SU-DHL-6 (cell line): Measurements from ENCODE around the gene SNRPN.
"Not testable (repeated sequence)": the region's sequence is repeated elsewhere in the genome, so short reads cannot be mapped to it uniquely, and the experiment has no call there.

Experiments
- H2AFZ ChIP-seq: fragments of 200-600 bp; sonication (generic); 2 replicates; pipeline ENCODE4 v1.6.1; 2014; ENCODE audit warnings: low read depth, mild to moderate bottlenecking, moderate library complexity, mixed read lengths, antibody characterized with exemption, low read length; ENCODE audit not compliant: severe bottlenecking
- H3F3A ChIP-seq: fragments of 200-600 bp; shearing (Covaris generic); 2 replicates; pipeline ENCODE4 v1.6.0; 2016; ENCODE audit warnings: antibody characterized with exemption, mild to moderate bottlenecking; ENCODE audit not compliant: insufficient read depth
- H3K27ac ChIP-seq: fragments of 200-600 bp; sonication (generic); 2 replicates; pipeline ENCODE4 v1.5.1; 2016; ENCODE audit warnings: low read depth, mild to moderate bottlenecking, low read length, moderate library complexity, mixed read lengths
- H3K27me3 ChIP-seq: fragments of 200-600 bp; sonication (generic), shearing (Covaris generic); 2 replicates; pipeline ENCODE4 v1.6.0; 2014; ENCODE audit warnings: mild to moderate bottlenecking, low read length
- H3K36me3 ChIP-seq: fragments of 200-600 bp; sonication (generic); 2 replicates; pipeline ENCODE4 v1.6.1; 2014; ENCODE audit warnings: mild to moderate bottlenecking, low read length, mixed read lengths
- H3K4me2 ChIP-seq: fragments of 300-600, 200-600 bp; shearing (Covaris generic), sonication (generic); 2 replicates; pipeline ENCODE4 v1.6.0; 2014; ENCODE audit warnings: low read length, low read depth, mild to moderate bottlenecking; ENCODE audit not compliant: poor library complexity, severe bottlenecking
- H3K4me3 ChIP-seq: fragments of 200-600 bp; sonication (generic); 2 replicates; pipeline ENCODE4 v1.5.1; 2014; ENCODE audit warnings: antibody characterized with exemption, low read length, mild to moderate bottlenecking, mixed read lengths; ENCODE audit not compliant: insufficient read depth, poor library complexity, severe bottlenecking
- H3K79me2 ChIP-seq: fragments of 200-600 bp; sonication (generic); 2 replicates; pipeline ENCODE4 v1.6.1; 2014; ENCODE audit warnings: mild to moderate bottlenecking, low read length, moderate library complexity; ENCODE audit not compliant: insufficient read depth
- H3K9ac ChIP-seq: fragments of 200-600 bp; sonication (generic); 2 replicates; pipeline ENCODE4 v1.7.0; 2014; ENCODE audit warnings: mild to moderate bottlenecking, low read length
- H3K9me2 ChIP-seq: fragments of 200-600 bp; sonication (generic); replicated peaks from 2 replicates; pipeline ENCODE4 v1.6.1; 2014; ENCODE audit warnings: low read length; ENCODE audit not compliant: insufficient read depth
- H3K9me3 ChIP-seq: fragments of 200-600 bp; sonication (generic); 2 replicates; pipeline ENCODE4 v1.6.1; 2014; ENCODE audit warnings: low read length, mixed read lengths; ENCODE audit not compliant: insufficient read depth
- H4K20me1 ChIP-seq: fragments of 200-600 bp; sonication (generic); 2 replicates; pipeline ENCODE4 v1.6.1; 2014; ENCODE audit warnings: low read depth, mild to moderate bottlenecking, antibody characterized with exemption, low read length, moderate library complexity, mixed read lengths
- EZH2phosphoT487 ChIP-seq: fragments of 200-600 bp; sonication (generic), shearing (Covaris generic); conservative IDR thresholded peaks from 2 replicates; pipeline ENCODE4 v1.6.1; 2018; ENCODE audit warnings: mild to moderate bottlenecking, antibody characterized with exemption, low read length, moderate library complexity, mixed read lengths
- TF ChIP-seq, protein P1 (sequence below): fragments of 200-600 bp; sonication (generic); IDR thresholded peaks from one replicate; pipeline ENCODE4 v1.5.1; 2017; ENCODE audit warnings: antibody characterized with exemption, mild to moderate bottlenecking, low read length, moderate library complexity; ENCODE audit not compliant: insufficient read depth, poor library complexity, severe bottlenecking

Gene SNRPN

DNA sequence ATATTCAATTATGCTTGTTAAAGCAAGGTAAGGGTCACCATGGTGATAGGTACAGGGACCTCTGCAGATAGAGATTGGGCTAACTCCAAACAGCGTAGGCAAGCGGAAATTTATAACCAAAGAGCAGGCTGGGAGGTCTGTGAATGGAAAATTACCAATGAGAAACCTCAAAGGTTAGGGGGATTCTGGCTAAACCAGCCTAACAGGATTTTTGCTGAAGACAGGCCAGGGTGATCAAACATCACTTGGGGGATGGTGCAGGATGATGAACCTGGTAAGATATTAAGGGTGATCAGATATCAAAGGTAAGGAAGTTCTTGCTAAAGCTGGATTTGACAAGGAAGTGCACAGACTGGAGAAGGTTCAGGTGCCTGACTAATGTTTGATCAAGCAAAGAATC is 35.3 kb upstream of the SNRPN start:
- no peak overlapping the region for H3K27ac ChIP-seq
- peaks cover 5% of the 10 kb centered on the region; the same call in 1 of the 2 replicates for H3K9me3 ChIP-seq
- H3K36me3 ChIP-seq = no peaks in the 10 kb centered on the region
- H2AFZ ChIP-seq = no peak overlapping the region
- H3K9me2 ChIP-seq = no peaks in the 10 kb centered on the region
- H4K20me1 ChIP-seq = no peaks in the 10 kb centered on the region
- H3K79me2 ChIP-seq = no peaks in the 10 kb centered on the region
- no peak overlapping the region for H3K4me3 ChIP-seq
- H3K27me3 ChIP-seq = no peaks in the 10 kb centered on the region
- no peak overlapping the region for H3K9ac ChIP-seq
- H3F3A ChIP-seq = no peaks in the 10 kb centered on the region
- TF ChIP-seq, protein P1, sequence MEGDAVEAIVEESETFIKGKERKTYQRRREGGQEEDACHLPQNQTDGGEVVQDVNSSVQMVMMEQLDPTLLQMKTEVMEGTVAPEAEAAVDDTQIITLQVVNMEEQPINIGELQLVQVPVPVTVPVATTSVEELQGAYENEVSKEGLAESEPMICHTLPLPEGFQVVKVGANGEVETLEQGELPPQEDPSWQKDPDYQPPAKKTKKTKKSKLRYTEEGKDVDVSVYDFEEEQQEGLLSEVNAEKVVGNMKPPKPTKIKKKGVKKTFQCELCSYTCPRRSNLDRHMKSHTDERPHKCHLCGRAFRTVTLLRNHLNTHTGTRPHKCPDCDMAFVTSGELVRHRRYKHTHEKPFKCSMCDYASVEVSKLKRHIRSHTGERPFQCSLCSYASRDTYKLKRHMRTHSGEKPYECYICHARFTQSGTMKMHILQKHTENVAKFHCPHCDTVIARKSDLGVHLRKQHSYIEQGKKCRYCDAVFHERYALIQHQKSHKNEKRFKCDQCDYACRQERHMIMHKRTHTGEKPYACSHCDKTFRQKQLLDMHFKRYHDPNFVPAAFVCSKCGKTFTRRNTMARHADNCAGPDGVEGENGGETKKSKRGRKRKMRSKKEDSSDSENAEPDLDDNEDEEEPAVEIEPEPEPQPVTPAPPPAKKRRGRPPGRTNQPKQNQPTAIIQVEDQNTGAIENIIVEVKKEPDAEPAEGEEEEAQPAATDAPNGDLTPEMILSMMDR = no peak
- no peak for TF ChIP-seq EZH2phosphoT487
- no peak overlapping the region for H3K4me2 ChIP-seq

DNA sequence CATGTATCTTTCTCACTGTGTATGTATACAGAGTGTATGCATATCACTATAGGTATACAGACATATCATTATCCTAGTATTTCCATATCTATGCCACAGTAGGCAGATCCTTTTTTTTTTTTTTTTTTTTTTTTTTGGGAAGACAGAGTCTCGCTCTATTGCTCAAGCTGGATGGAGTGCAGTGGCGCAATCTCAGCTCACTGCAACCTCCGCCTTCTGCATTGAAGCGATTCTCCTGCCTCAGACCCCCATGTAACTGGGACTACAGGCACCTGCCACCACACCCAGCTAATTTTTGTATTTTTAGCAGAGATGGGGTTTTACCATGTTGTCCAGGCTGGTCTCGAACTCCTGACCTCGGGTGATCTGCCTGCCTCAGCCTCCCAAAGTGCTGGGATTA is 32.0 kb upstream of the SNRPN start:
- not testable (repeated sequence) for H3K4me2 ChIP-seq, H3K9ac ChIP-seq, H3K36me3 ChIP-seq, H2AFZ ChIP-seq, H3K9me2 ChIP-seq, H3K4me3 ChIP-seq, H3F3A ChIP-seq, H3K27ac ChIP-seq, H3K9me3 ChIP-seq, H4K20me1 ChIP-seq, H3K79me2 ChIP-seq, H3K27me3 ChIP-seq

DNA sequence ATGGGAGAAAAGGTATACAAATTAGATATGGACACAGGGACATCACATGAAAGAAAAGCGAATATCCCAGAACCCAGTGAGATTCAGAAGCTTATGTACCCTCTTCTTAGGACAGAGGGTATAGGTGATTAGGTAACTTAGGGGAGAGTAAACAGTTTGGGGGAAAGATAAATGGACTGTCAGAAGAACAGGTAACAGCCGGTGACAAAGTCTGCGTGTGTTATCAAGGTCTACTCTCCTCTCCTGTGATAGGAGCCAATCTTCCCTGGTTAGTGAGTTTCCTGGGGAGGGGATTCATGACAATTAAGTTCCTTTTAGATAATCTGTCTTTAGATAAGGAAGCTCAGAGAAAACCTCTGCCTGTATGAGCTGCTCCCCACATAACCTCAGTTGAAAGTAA is 30.6 kb upstream of the SNRPN start:
- no peak for TF ChIP-seq EZH2phosphoT487
- TF ChIP-seq, protein P1 = no peak
- Histone ChIP-seq H2AFZ (no peak overlapping the region), H3K4me2 (no peak overlapping the region), H3K79me2 (no peaks in the 10 kb centered on the region), H3K4me3 (no peak overlapping the region), H3K9me2 (no peaks in the 10 kb centered on the region), H3K9ac (no peak overlapping the region), H3F3A (no peaks in the 10 kb centered on the region), H4K20me1 (no peaks in the 10 kb centered on the region), H3K27ac (no peak overlapping the region), H3K27me3 (no peaks in the 10 kb centered on the region), H3K36me3 (no peaks in the 10 kb centered on the region), H3K9me3 (no peaks in the 10 kb centered on the region)

DNA sequence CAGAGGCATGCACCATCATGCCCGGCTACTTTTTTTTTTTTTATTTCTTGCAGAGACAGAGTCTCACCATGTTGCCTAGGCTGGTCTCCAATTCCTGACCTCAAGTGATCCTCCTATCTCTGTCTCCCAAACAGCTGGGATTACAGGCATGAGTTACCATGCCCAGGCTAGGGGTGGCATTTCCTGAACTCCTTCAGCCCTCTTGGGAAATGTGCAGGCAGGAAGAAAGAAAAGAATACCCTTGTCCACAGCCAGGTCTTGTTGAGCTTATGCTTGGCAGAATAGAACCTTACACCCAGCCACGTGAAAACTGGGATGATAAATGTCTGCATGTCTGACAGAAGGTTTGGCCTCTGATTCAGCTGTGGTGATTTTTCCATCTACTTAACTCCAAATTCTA is 30.2 kb upstream of the SNRPN start:
- H3K27ac ChIP-seq = no peak overlapping the region

DNA sequence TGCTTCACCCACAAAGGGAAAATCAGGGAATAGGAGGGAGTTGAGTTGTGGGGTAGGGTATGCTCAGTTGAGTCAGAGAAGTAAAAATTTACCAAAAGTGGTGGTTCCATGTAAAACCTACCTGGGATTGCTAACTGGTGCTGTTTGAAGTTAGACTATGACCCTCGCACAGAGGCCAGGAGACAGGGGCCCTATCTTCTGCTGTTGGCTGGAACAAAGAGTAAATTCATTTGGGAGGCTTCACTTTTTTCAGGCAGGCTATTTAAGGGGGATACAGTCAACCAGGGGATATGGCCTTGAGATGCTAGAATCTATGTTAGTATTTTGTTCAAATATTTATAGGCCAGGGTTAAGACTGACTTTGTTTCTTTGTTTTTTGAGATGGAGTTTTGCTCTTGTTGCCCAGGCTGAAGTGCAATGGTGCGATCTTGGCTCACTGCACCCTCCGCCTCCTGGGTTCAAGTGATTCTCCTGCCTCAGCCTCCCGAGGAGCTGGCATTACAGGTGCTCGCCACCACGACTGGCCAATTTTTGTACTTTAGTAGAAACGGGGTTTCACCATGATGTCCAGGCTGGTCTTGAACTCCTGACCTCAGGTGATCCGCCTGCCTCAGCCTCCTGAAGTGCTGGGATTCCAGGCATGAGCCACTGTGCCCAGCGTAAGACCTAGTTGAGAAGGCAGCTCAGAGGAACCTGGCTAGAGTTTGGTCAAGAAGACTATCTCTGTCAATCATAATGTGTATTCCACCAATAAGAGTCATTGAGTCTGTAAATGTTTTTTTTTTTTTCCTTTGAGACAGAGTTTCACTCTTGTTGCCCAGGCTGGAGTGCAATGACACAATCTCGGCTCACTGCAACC is 22.7 kb upstream of the SNRPN start:
- not testable (repeated sequence) for H3K9me3 ChIP-seq, H3K4me3 ChIP-seq, H3K79me2 ChIP-seq, H3K36me3 ChIP-seq, H4K20me1 ChIP-seq, H3K9ac ChIP-seq, H3K4me2 ChIP-seq, H3K27ac ChIP-seq, H3F3A ChIP-seq, H3K9me2 ChIP-seq, H3K27me3 ChIP-seq, H2AFZ ChIP-seq

More for the DNA sequence above, 30.2 kb upstream of the SNRPN start:
- Histone ChIP-seq H3K9me2 (no peaks in the 10 kb centered on the region), H3K9me3 (no peaks in the 10 kb centered on the region), H4K20me1 (no peaks in the 10 kb centered on the region), H2AFZ (no peak overlapping the region), H3K9ac (no peak overlapping the region), H3K27me3 (no peaks in the 10 kb centered on the region), H3K36me3 (no peaks in the 10 kb centered on the region), H3F3A (no peaks in the 10 kb centered on the region), H3K79me2 (no peaks in the 10 kb centered on the region), H3K4me3 (no peak overlapping the region), H3K4me2 (no peak overlapping the region)
- no peak for TF ChIP-seq EZH2phosphoT487
- TF ChIP-seq, protein P1 = no peak
